Activated T-helper 9 cell treated with anti-CD3 and anti-CD28 coated beads, Interleukin-2, amount 50 U/mL, for 16 hours (primary cell): ENCODE data around the gene C3orf80.
"Not testable (repeated sequence)": the region's sequence is repeated elsewhere in the genome, so short reads cannot be mapped to it uniquely, and the experiment has no call there.

Experiments
- DNase-seq: peaks from one replicate; pipeline ENCODE4 v3.0.0-alpha.2; 2020; ENCODE audit warnings: low read depth

C3orf80 gene

DNA sequence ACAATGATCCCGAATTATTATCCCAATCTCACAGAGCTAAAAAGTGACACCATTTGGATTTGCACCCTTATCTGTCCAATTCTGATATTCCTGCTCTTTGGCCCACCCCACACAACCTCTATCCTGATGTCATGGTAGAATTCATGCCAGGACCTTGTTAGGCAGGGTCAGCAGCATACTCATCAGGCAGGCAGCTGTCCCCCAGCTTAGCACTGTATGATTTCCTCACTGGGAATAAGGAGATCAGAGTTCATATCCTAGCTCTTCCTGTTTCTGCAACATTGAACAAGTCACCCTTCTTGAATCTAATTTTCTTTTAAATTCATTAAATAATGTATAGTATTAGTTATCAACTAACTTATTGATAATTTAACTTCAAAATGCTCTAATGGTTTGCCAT is 12.0 kb upstream of the C3orf80 start:
- no peak for DNase-seq

DNA sequence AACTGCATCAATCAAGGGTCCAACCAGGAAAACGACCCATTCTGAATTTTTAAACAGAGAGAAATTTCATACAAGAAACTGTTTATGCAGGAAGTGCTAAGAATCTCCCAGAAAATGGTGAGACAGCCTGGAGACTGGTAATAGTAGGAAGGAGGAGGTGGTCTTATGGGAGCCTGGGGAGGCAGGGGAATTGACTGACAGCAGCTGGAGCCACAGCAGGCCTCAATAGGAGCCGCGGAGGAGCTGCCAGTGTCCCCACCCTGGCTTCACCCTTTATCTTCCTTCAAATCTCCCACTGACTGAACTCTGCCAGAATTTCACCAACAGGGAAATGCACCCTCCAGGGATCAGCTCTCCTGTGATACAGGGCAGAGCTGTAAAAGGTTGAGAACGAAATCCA is 7.5 kb upstream of the C3orf80 start:
- no peak for DNase-seq

DNA sequence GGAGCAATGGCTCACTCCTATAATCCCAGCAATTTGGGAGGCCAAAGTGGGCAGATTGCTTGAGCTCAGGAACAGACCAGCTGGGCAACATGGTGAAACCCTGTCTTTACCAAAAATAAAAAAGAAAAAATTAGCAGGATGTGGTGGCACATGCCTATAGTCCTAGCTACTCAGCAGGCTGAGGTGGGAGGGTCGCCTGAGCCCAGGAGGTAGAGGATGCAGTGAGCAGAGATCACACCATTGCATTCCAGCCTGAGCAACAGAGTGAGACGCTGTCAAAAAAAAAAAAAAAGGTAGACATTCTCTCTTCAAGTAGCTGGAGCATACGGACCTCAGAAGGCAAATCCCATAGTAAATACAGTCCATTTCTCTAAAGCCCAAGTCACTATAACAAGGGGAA is 7.1 kb upstream of the C3orf80 start:
- no peak for DNase-seq

DNA sequence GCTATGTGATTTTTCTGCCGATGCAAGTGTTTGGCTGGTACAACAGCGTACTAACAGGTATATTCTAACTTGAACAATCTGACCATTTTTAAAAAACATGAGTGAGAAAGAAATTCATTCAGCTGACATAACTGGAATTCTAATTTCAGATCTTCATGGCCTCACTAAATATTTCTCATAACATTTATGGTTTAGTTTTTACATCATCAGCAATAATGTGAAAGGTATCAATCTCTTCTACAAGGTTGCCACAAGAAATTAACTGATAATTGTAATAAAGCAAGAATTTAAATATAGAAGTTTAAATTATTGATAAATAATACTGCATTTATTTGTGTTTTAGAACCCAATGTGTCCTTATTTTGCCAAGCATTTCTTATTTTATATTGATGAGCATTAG is 5.2 kb upstream of the C3orf80 start:
- DNase-seq = no peak

DNA sequence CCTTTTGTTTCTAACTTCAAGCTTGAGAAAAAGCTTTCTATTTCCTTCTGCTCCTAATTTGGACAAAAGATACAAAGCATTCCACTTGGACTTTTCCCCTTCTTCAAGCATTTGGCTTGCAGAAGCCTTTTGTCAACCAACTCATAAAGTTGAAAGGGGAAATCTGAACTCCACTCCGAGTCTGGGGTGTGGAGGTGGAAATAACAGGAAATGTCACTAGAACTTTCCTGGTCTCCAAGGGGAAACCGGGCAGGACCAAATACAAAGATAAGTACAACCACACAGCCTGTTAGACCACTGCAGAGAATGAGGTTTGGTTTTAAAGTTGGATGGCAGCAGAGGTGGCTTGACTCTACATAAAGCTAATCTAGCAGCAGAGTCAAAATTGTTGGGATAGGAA is 4.2 kb upstream of the C3orf80 start:
- DNase-seq = no peak

DNA sequence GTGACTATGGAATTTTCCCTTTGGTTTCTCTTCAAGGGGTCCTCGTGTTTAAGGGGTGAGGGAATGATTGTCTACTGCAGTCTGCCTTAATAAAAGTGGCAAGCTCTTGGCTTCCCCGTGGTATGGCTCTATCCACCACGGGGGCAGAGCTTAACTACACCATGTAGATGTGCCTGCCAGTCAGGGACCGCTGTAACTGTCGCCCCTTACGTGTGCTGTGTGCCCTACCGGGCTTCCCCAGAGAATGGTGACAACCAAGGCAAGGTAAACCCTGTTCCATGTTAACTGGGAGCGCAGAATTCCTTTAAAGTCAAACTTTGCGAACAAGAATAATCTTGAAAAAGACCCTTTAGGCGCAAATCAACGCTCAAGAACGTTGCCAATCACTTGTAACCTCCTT is 966 bp upstream of the C3orf80 start:
- no peak for DNase-seq

DNA sequence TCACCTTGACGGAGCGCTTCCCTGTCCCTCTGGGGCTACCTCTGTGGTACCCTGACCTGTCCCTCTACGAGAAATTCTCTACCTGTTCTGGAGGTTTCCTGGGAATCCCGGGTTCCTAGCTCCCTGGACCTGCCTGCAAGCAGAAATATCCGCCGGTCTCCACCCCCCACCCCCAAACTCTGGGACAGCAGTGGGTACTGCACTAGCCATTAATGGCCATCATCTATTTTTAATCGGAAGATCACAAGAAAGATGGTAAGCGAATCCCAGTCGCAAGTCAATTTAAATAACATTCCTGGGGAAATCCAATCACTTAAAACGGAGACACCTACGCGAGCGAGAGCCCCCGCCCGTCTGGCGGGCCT is 429 bp upstream of the C3orf80 start:
- DNase-seq = no peak

DNA sequence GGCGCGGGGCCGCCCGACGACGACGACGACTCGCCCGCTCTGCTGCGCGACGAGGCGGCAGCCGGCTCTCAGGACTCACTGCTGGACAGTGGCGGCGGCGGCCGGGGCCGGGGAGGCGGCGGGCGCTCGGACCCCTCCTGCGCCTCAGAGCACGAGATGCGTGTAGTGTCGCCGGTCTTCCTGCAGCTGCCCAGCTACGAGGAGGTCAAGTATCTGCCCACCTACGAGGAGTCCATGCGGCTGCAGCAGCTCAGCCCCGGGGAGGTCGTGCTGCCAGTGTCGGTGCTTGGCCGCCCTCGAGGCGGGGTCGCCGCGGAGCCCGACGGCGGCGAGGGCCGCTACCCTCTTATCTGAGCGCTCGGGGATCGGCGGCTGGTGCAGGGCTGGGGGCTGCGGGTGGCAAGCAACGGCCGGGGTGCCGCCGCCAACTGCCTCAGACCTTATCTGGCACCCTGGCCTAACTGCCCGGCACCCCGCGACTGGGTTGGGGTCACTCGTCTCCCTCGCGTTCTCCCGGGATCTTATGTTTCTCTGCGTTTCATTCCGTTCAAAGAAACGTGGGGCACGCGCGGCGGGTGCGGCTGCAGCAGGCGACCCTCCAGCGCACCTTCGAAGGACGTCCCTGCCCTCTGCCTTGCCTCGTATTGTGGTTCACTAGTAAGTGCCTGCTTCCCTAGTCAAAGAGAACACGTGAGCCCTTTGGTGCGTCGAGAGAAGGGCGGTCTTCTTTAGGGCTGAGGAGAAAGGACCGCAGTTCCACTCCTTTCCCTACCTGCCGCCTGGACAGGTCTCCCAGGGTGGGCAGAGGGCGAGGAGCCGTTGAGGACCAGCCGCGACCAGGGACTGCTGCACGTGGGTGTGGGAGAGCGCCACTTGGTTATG is 1.0 kb downstream of the C3orf80 start:
- DNase-seq = no peak

DNA sequence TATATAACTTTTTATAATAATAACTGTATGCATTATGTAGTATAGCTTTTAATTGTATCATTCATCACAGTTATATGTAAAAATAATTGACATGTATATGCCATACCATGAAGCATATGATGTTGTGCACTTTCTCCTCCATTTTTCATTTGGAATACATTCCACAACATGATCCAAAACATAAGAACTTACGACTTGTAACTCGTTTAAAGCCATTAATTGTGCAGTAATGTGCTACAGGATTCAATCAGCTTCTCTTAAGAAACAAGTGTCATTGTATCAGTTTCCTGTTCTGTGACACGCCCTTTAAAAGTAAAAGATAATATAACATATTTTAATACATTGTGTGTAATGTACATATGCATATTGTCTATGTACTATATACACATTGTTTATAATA is 2.2 kb downstream of the C3orf80 start:
- DNase-seq = no peak

DNA sequence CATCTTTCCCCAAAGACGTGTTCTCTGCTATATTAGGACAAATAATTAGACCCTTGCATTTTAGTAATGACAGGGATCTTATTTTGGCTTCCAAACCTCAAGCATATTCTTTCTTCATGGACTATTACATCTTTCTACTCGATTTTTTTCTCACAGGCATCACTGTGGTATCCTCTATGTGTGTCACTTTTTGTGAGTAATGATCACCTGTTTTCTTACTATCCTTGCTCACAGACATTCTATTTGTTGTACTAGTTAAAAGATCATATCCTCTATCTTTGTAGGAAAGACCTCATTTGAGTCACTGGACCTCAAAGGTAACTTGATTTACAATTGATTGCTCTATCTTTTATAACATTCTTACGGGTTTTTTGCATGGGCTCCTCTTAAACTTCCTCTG is 6.8 kb downstream of the C3orf80 start:
- DNase-seq = no peak

DNA sequence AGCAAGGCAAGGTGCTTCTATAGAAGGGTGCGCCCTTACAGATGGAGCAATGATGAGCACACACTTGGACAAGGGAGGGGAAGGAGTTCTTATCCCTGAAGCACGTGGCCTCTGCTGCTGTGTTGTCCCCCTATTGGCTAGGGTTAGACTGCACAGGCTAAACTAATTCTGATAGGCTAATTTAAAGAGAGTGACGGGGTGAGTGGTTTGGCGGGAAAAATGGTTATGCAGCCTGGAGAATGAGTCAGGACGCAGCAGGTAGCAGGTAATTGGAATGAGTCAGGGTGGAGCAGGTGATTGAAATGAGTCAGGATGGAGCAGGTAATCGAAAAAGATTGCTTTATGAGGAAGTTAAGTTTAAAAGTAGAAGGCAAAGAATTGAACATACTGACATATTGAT is 15.5 kb downstream of the C3orf80 start:
- not testable (repeated sequence) for DNase-seq

DNA sequence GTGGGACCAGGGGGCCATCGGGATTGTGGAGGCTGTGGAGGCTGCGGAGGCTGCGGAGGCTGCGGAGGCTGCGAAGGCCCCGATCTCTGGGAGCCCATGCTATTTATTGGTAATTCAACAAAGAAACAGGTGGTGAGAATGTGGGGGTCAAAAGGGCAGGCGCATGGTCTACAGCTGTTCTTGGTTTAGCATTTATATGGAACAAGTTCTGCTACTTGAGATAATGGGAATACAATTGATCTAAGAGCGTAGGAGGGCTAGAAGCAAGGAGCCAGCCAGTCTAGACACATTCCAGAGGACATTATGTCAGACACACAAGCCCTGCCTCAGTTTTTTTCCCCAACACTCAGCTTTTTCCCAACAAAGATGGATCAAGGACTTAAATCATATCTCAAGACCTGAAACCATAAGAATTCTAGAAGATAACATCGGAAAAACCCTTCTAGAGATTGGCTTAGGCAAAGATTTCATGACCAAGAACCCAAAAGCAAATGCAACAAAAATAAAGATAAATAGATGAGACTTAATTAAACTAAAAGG is 20.1 kb downstream of the C3orf80 start:
- no peak for DNase-seq

DNA sequence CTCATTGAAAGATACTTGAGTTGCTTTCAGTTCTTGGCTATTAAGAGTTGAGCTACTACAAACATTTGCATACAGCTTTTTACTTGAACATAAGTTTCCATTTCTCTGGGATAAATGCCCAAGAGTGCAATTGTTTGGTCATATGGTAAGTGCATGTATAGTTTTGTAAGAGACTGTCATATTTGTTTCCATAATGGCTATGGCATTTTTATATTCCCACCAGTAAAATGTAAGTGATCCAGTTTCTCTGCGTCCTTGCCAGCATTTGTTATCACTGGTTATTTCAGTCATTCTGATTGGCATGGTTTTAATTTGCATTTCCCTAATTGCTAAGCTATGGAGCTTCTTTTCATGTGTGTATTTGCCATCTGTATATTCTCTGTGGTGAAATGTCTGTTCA is 22.5 kb downstream of the C3orf80 start:
- no peak for DNase-seq

DNA sequence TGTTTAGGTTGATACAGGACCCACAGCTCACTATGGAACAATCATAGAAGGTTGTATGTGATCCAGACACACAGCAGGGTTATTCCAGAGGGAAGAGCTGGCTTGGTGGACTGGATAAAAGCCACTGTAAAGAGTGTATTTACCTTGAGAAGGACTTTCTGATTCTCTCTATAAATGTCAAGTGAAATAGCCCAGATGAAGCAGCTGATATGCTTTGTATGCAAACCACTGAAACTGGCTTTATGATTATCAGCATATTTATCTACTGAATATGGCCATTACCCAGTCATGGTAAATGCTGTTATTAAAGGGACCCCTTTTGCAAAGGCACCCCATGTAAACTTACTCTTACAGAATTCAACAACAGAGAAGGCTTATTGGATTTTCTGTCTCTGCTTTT is 28.1 kb downstream of the C3orf80 start:
- no peak for DNase-seq

DNA sequence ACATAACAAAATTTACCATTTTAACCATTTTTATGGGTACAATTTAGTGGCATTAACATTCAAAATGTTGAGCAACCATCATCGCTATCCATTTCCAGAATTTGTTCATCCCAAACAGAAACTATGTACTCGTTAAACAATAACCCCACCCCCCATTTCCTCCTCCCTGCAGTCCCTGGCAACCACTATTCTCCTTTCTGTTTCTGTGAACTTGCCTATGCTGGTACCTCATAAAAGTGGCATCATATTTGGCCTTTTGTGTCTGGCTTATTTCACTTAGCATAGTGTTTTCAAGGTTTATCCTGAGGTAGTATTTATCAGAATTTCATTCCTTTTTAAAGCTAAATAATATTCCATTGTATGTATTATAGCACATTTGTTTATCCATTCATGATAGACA is 32.4 kb downstream of the C3orf80 start:
- DNase-seq = no peak

DNA sequence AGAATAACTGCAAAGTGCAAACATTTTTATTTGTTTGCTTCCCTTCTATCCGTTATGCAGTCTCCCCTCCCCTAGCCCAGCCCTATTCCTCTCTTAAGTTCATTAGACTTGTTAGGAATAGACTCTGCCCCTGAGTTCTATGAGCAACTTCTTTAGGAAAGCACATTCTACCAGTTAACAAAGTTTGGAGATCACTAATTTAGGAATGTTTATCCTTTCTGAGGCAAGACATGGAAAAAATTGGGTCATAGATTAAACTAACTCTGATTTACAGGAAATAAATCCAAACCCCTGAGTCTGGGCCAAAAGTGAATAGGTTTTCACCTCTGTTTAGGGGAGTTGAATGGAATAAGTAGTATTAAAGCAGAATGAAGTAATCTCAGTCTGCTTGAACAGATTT is 34.4 kb downstream of the C3orf80 start:
- DNase-seq = no peak

DNA sequence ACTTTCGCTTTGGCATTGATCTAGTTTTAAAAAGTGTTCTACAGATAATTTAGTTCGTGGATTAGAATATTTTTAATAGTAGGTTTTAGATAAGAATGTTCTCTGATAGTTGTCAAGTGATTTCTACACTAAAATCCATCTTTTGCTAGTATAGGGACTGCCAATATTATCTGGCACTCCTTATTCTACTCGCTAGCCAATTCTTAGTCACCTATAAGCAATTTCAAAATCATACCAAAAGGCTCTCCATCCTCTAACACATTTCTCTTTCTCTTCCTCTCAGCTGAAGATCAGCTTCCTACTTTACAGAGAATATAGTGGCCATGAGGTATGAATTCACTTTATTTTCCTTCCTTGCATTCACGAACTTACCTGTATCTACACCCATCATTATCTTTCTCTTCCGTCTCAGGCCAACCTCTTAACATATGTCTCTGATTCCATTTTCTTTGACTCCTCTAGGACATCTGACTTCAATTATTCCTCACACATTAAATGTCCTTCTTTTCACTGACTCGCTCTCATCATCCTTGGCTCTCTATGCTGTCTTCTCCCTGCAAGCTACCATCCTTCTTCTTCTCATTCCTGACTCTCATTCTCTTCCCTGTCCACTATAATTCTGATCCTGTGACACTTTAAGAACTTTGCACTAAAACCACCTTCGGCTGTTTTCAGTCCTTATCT is 35.5 kb downstream of the C3orf80 start:
- no peak for DNase-seq

DNA sequence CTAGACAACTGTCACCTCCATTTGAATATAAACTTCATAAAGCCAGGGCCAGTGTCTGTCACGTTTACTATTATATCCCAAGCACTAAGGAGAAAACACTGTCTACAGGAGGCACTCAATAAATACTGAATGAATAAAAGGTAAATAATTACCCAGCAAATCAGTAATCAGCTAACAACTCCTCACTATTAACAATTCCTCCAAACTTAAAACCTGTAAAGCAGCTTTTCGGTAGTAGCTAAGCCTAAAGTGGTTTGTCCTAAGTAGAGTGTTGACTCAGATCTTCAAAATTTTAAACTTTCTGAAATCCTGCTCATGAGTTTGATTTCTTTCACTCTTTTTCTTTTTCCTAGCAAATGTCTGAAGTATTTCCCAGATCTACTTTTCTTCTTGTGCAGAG is 39.9 kb downstream of the C3orf80 start:
- no peak for DNase-seq
